Gastroesophageal sphincter (tissue), 3 donors: ENCODE measurements around the gene CXCL1.

Source experiments
- POLR2A ChIP-seq, 2 donors: fragments of 450-650 bp; IDR thresholded peaks; one replicate each; pipeline ENCODE4 v1.6.1; 2017; ENCODE audit warnings: antibody characterized with exemption in 2 of 2, mild to moderate bottlenecking in 2 of 2, moderate library complexity in 1 of 2
- POLR2AphosphoS5 ChIP-seq: sonication (generic); formaldehyde crosslinking; IDR thresholded peaks from one replicate; pipeline ENCODE4 v1.6.1; 2017; ENCODE audit warnings: antibody characterized with exemption
- TF ChIP-seq, protein P1 (sequence below), 4 experiments: fragments of 200-600 bp in 2 of 4; fragments of 450-650 bp in 2 of 4; sonication (generic) in 1 of 4; IDR thresholded peaks; one replicate each; pipeline ENCODE4 v1.5.1; 2017 to 2019; ENCODE audit warnings: antibody characterized with exemption in 4 of 4, mild to moderate bottlenecking in 2 of 4, moderate library complexity in 2 of 4

- TF ChIP-seq, protein P1, sequence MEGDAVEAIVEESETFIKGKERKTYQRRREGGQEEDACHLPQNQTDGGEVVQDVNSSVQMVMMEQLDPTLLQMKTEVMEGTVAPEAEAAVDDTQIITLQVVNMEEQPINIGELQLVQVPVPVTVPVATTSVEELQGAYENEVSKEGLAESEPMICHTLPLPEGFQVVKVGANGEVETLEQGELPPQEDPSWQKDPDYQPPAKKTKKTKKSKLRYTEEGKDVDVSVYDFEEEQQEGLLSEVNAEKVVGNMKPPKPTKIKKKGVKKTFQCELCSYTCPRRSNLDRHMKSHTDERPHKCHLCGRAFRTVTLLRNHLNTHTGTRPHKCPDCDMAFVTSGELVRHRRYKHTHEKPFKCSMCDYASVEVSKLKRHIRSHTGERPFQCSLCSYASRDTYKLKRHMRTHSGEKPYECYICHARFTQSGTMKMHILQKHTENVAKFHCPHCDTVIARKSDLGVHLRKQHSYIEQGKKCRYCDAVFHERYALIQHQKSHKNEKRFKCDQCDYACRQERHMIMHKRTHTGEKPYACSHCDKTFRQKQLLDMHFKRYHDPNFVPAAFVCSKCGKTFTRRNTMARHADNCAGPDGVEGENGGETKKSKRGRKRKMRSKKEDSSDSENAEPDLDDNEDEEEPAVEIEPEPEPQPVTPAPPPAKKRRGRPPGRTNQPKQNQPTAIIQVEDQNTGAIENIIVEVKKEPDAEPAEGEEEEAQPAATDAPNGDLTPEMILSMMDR (IDR thresholded peaks at IDR 0.05): no peak
- TF ChIP-seq POLR2A (IDR thresholded peaks at IDR 0.05) (no peak), POLR2AphosphoS5 (no peak)
Measured at GRCh38 chr4:73892966-73893365, 23.8 kb downstream of the CXCL1 start.
